ENCODE results near the gene CITED4. TPM values are rescaled to one million over a fixed set of nuclear protein-coding genes. Genes with fewer than 3 reads are reported as not detected.
A peak's percentile ranks its signal among the peaks of the same experiment; 100 is the strongest.

The CITED4 gene
- total and polyA plus RNA-seq, 2 donors (not counting 1 experiment from before 2014, with no cell fraction given), result 0.20 to 1.7 TPM

DNA sequence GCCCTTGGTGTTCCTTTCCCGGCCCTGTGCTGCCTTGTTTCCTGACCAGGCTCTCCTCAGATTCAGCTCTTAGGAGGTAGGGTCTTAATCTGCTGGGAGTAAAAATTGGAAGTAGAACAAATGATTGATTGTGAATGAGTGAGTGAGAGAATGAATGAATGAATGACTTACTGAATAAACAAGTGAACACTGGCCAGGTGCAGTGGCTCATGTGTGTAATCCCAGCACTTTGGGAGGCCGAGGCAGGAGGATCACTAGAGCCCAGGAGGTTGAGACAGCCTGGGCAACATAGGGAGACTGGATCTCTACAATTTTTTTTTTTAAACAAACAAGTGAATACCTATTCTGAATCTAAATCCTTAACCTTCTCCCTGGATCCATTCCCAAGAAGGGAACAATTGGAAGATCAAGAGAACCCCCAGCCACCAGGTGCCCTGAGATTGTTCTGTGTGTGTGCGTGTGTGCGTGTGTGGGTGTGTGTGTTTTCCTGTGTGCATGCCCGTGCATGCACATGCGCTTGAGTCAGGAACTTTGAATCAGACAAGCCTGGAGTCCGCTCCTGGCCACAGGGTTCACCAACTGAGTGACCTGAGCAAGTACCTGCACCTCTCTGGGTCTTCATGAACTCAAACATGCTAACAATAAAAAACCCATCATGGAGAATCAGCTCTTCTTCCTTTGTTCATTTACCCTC is 24.3 kb upstream of the CITED4 start:
- Histone ChIP-seq H4K20me1 (ENCODE audit: control insufficient read depth, extremely low read depth, insufficient read depth, low read length) (no peaks in the 10 kb centered on the region), H3K4me1 (ENCODE audit: control insufficient read depth, extremely low read depth, insufficient read depth, low read length) (no peaks in the 10 kb centered on the region), H3K36me3 (ENCODE audit: control insufficient read depth, insufficient read depth, low read length) (no peaks in the 10 kb centered on the region), H2AFZ (ENCODE audit: low read length) (no peak overlapping the region), H3K79me2 (ENCODE audit: control insufficient read depth, insufficient read depth, low read length) (no peaks in the 10 kb centered on the region), H3K9ac (ENCODE audit: insufficient read depth, low read length) (no peak overlapping the region), H3K4me3 (replicated peaks in 1 of 4; ENCODE audit: control extremely low read depth in 1 of 4, insufficient read depth in 1 of 4, low read depth in 3 of 4, low read length in 4 of 4) (no peak overlapping the region), H3K4me2 (ENCODE audit: extremely low read depth, insufficient read depth, low read length) (no peak overlapping the region), H3K27ac (ENCODE audit: insufficient read depth, low read length) (no peak overlapping the region), H3K9me3 (ENCODE audit: control insufficient read depth, insufficient read depth, low read depth, low read length) (no peaks in the 10 kb centered on the region), H3K27me3 (ENCODE audit: control insufficient read depth, insufficient read depth, low read length) (peaks cover 4% of the 10 kb centered on the region)
- no peak for TF ChIP-seq EZH2 (IDR thresholded peaks at IDR 0.05; ENCODE audit: low read length, missing control alignments)
- TF ChIP-seq, protein P1, sequence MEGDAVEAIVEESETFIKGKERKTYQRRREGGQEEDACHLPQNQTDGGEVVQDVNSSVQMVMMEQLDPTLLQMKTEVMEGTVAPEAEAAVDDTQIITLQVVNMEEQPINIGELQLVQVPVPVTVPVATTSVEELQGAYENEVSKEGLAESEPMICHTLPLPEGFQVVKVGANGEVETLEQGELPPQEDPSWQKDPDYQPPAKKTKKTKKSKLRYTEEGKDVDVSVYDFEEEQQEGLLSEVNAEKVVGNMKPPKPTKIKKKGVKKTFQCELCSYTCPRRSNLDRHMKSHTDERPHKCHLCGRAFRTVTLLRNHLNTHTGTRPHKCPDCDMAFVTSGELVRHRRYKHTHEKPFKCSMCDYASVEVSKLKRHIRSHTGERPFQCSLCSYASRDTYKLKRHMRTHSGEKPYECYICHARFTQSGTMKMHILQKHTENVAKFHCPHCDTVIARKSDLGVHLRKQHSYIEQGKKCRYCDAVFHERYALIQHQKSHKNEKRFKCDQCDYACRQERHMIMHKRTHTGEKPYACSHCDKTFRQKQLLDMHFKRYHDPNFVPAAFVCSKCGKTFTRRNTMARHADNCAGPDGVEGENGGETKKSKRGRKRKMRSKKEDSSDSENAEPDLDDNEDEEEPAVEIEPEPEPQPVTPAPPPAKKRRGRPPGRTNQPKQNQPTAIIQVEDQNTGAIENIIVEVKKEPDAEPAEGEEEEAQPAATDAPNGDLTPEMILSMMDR (conservative IDR thresholded peaks at IDR 0.05 in 1 of 2, IDR thresholded peaks at IDR 0.05 in 1 of 2; ENCODE audit: low read depth in 1 of 2, low read length in 2 of 2), result no peak
- no peak for DNase-seq (ENCODE audit: low read depth in 2 of 2)

DNA sequence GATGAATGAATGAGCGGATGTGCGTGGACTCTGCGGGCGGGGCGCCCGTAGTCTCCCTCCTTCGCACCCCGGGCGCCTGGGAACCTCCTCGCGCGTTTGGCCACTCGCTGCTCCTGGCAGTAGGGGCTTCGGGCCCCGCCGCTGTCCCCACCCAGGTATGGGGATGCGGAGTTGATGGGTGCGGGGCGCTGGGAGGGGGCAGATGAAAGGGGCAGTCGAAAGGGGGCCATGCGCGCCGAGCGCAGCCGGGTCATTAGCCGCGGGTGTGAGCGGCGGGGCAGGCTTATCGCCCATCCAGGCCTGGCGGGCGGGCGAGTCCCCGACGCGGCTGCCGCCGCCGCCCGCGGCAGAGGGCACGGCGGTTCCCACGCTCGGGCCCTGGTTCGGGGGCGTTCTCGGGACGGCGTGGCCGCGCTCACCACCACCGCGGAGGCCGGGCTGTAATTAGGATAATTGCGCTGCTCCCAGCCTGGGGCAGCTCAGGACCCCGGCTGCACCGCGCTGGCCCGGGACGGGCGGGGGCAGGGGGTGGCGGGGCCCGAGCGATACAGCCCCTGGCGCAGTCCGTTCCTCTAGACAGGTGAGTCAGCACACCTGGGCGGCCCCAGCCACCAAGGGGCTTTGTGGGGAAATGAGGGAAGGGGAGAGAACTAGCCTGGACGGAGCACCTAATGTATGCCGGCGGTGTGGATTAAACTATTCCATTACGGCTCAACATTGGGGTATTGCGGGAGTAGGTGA is 22.1 kb upstream of the CITED4 start:
- H3K4me3 ChIP-seq (replicated peaks in 1 of 4; ENCODE audit: control extremely low read depth in 1 of 4, insufficient read depth in 1 of 4, low read depth in 3 of 4, low read length in 4 of 4), result peak overlapping the region in 1 of 4 experiments; percentile 22
- H3K36me3 ChIP-seq (ENCODE audit: control insufficient read depth, insufficient read depth, low read length), result no peaks in the 10 kb centered on the region
- no peak overlapping the region for H2AFZ ChIP-seq (ENCODE audit: low read length)
- H4K20me1 ChIP-seq (ENCODE audit: control insufficient read depth, extremely low read depth, insufficient read depth, low read length), result no peaks in the 10 kb centered on the region
- H3K9ac ChIP-seq (ENCODE audit: insufficient read depth, low read length), result no peak overlapping the region
- H3K4me2 ChIP-seq (ENCODE audit: extremely low read depth, insufficient read depth, low read length), result no peak overlapping the region
- H3K79me2 ChIP-seq (ENCODE audit: control insufficient read depth, insufficient read depth, low read length), result no peaks in the 10 kb centered on the region
- no peak for TF ChIP-seq EZH2 (IDR thresholded peaks at IDR 0.05; ENCODE audit: low read length, missing control alignments)
- TF ChIP-seq, protein P1 (conservative IDR thresholded peaks at IDR 0.05 in 1 of 2, IDR thresholded peaks at IDR 0.05 in 1 of 2; ENCODE audit: low read depth in 1 of 2, low read length in 2 of 2), result no peak
- no peaks in the 10 kb centered on the region for H3K4me1 ChIP-seq (ENCODE audit: control insufficient read depth, extremely low read depth, insufficient read depth, low read length)
- peaks cover 4% of the 10 kb centered on the region for H3K27me3 ChIP-seq (ENCODE audit: control insufficient read depth, insufficient read depth, low read length)
- H3K9me3 ChIP-seq (ENCODE audit: control insufficient read depth, insufficient read depth, low read depth, low read length), result no peaks in the 10 kb centered on the region
- H3K27ac ChIP-seq (ENCODE audit: insufficient read depth, low read length), result no peak overlapping the region
- DNase-seq (ENCODE audit: low read depth in 2 of 2), result no peak

DNA sequence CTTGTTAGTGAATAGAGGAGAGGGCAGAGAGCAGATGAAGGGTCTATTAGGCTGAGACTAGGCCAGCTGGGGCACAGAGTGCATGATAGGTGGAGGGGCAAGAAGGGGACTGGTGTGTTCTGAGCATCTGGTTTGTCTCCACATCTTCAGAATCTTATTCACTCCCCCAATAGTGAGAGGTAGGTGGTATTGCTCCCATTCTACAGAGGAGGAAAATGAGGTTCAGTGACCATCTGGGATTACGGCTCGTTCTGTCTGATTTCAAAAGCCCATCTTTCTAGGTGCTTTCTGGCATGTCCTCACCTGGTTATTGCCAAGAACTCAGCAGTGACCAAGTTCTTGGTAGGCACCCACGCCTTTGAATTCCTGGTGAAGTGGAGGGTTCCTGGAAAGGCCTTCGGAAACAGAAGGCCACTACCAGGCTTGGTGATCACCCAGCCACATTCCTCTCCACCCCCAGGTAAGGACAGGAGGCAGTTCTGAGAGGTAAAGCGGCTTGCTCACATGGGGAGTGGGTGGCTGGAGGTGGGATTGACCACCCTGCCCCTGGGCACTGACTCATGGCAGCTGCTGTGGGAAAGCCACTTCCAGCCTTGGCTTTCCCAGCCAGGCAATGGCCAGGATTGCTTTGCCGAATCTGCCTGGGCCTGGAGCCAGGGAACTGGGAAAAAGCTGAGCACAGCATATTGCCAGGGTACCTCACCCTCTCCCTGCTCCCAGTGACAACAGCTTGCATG is 18.8 kb upstream of the CITED4 start:
- H3K4me1 ChIP-seq (ENCODE audit: control insufficient read depth, extremely low read depth, insufficient read depth, low read length), result peaks cover 6% of the 10 kb centered on the region
- H3K27ac ChIP-seq (ENCODE audit: insufficient read depth, low read length), result no peak overlapping the region
- H3K4me2 ChIP-seq (ENCODE audit: extremely low read depth, insufficient read depth, low read length), result no peak overlapping the region
- H3K36me3 ChIP-seq (ENCODE audit: control insufficient read depth, insufficient read depth, low read length), result no peaks in the 10 kb centered on the region
- no peak overlapping the region for H3K9ac ChIP-seq (ENCODE audit: insufficient read depth, low read length)
- no peaks in the 10 kb centered on the region for H3K27me3 ChIP-seq (ENCODE audit: control insufficient read depth, insufficient read depth, low read length)
- H2AFZ ChIP-seq (ENCODE audit: low read length), result no peak overlapping the region
- no peaks in the 10 kb centered on the region for H3K9me3 ChIP-seq (ENCODE audit: control insufficient read depth, insufficient read depth, low read depth, low read length)
- no peak for DNase-seq (ENCODE audit: low read depth in 2 of 2)
- no peak overlapping the region for H3K4me3 ChIP-seq (replicated peaks in 1 of 4; ENCODE audit: control extremely low read depth in 1 of 4, insufficient read depth in 1 of 4, low read depth in 3 of 4, low read length in 4 of 4)
- H4K20me1 ChIP-seq (ENCODE audit: control insufficient read depth, extremely low read depth, insufficient read depth, low read length), result no peaks in the 10 kb centered on the region
- no peak for TF ChIP-seq EZH2 (IDR thresholded peaks at IDR 0.05; ENCODE audit: low read length, missing control alignments)
- TF ChIP-seq, protein P1 (conservative IDR thresholded peaks at IDR 0.05 in 1 of 2, IDR thresholded peaks at IDR 0.05 in 1 of 2; ENCODE audit: low read depth in 1 of 2, low read length in 2 of 2), result no peak
- no peaks in the 10 kb centered on the region for H3K79me2 ChIP-seq (ENCODE audit: control insufficient read depth, insufficient read depth, low read length)

All from fibroblast of lung (primary cell).